DND-41 (cell line): ENCODE results near the gene PIK3R2.

Experiments
- ATAC-seq: fragments of 200-7000 bp; cut with Tn5 transposase; 3 replicates; pipeline ENCODE4 v1.9.1; 2021; ENCODE audit warnings: low read depth; ENCODE audit not compliant: insufficient read depth
- DNase-seq: peaks from one replicate; pipeline ENCODE4 v3.0.0-alpha.2; 2020
- H2AFZ ChIP-seq: 2 replicates; pipeline ENCODE4 v1.6.0; 2012; ENCODE audit warnings: low read depth, low read length
- H3K27ac ChIP-seq: 2 replicates; pipeline ENCODE4 v1.5.1; 2012; ENCODE audit warnings: low read length, inconsistent platforms
- H3K27me3 ChIP-seq: fragments of 200-600 bp; sonication (generic); 2 replicates; pipeline ENCODE4 v1.6.0; 2012; ENCODE audit warnings: low read length, mild to moderate bottlenecking, inconsistent platforms; ENCODE audit not compliant: insufficient read depth, poor library complexity
- H3K36me3 ChIP-seq: 2 replicates; pipeline ENCODE4 v1.5.1; 2012; ENCODE audit warnings: low read length, inconsistent platforms; ENCODE audit not compliant: insufficient read depth
- H3K4me1 ChIP-seq: 2 replicates; pipeline ENCODE4 v1.5.1; 2012; ENCODE audit warnings: mild to moderate bottlenecking, low read length; ENCODE audit not compliant: insufficient read depth
- H3K4me2 ChIP-seq: 2 replicates; pipeline ENCODE4 v1.6.0; 2012; ENCODE audit warnings: mild to moderate bottlenecking, moderate library complexity, low read length, inconsistent platforms; ENCODE audit not compliant: insufficient read depth
- H3K4me3 ChIP-seq, 2 experiments: fragments of 200-600 bp in 1 of 2; shearing (Covaris generic) in 1 of 2; 2 replicates each; pipeline ENCODE4 v1.5.1; 2012 to 2016; ENCODE audit warnings: inconsistent platforms in 2 of 2, low read length in 2 of 2, mild to moderate bottlenecking in 2 of 2, low read depth in 1 of 2, moderate library complexity in 1 of 2
- H3K79me2 ChIP-seq: 2 replicates; pipeline ENCODE4 v1.6.0; 2012; ENCODE audit warnings: low read length, inconsistent platforms; ENCODE audit not compliant: insufficient read depth
- H3K9ac ChIP-seq: 2 replicates; pipeline ENCODE4 v1.6.0; 2012; ENCODE audit warnings: low read depth, mild to moderate bottlenecking, inconsistent platforms, low read length, moderate library complexity
- H3K9me3 ChIP-seq: 2 replicates; pipeline ENCODE4 v1.5.1; 2012; ENCODE audit warnings: low read length, moderate library complexity, mild to moderate bottlenecking, inconsistent platforms; ENCODE audit not compliant: insufficient read depth, severe bottlenecking
- H4K20me1 ChIP-seq: 2 replicates; pipeline ENCODE4 v1.6.0; 2012; ENCODE audit warnings: low read length; ENCODE audit not compliant: insufficient read depth
- CTCF ChIP-seq: IDR thresholded peaks from 2 replicates; pipeline ENCODE4 v1.5.1; 2012; ENCODE audit warnings: borderline replicate concordance, low read length, moderate library complexity, mild to moderate bottlenecking; ENCODE audit not compliant: poor library complexity, severe bottlenecking; ENCODE audit errors: extremely low read depth
- EZH2 ChIP-seq: IDR thresholded peaks from 3 replicates; pipeline ENCODE4 v1.6.1; 2012; ENCODE audit warnings: borderline replicate concordance, low read depth, mild to moderate bottlenecking, moderate library complexity, low read length, inconsistent platforms; ENCODE audit not compliant: severe bottlenecking

Gene PIK3R2

GRCh38 chr19:18137657-18138339, 15.2 kb upstream of the PIK3R2 start:
- H3K27me3 ChIP-seq, result no peaks in the 10 kb centered on the region
- H3K9ac ChIP-seq, result no peak overlapping the region
- H3K9me3 ChIP-seq, result no peaks in the 10 kb centered on the region
- no peak overlapping the region for H3K4me3 ChIP-seq
- H3K36me3 ChIP-seq, result peaks cover 4% of the 10 kb centered on the region; the same call in 1 of the 2 replicates
- H3K27ac ChIP-seq, result no peak overlapping the region
- H3K4me2 ChIP-seq, result no peak overlapping the region
- H2AFZ ChIP-seq, result no peak overlapping the region
- no peaks in the 10 kb centered on the region for H3K4me1 ChIP-seq
- ATAC-seq, result no peak
- no peak for TF ChIP-seq EZH2
- TF ChIP-seq CTCF, result no peak
- DNase-seq, result no peak
- no peaks in the 10 kb centered on the region for H3K79me2 ChIP-seq
- H4K20me1 ChIP-seq, result no peaks in the 10 kb centered on the region

GRCh38 chr19:18140473-18140872, 12.5 kb upstream of the PIK3R2 start:
- Histone ChIP-seq H3K9ac (no peak overlapping the region), H3K4me1 (no peaks in the 10 kb centered on the region), H3K79me2 (no peaks in the 10 kb centered on the region), H3K27ac (no peak overlapping the region), H3K4me3 (no peak overlapping the region), H3K4me2 (no peak overlapping the region), H2AFZ (no peak overlapping the region), H3K27me3 (no peaks in the 10 kb centered on the region), H4K20me1 (no peaks in the 10 kb centered on the region), H3K36me3 (peaks cover 4% of the 10 kb centered on the region; the same call in 1 of the 2 replicates), H3K9me3 (no peaks in the 10 kb centered on the region)
- TF ChIP-seq CTCF (no peak), EZH2 (no peak)
- DNase-seq, result no peak
- ATAC-seq, result no peak

GRCh38 chr19:18141031-18141430, 11.9 kb upstream of the PIK3R2 start:
- TF ChIP-seq CTCF (no peak), EZH2 (no peak)
- no peak overlapping the region for H2AFZ ChIP-seq
- no peak for ATAC-seq
- peaks cover 4% of the 10 kb centered on the region; the same call in 1 of the 2 replicates for H3K36me3 ChIP-seq
- H3K4me3 ChIP-seq, result no peak overlapping the region
- H3K9ac ChIP-seq, result no peak overlapping the region
- no peaks in the 10 kb centered on the region for H3K4me1 ChIP-seq
- no peaks in the 10 kb centered on the region for H4K20me1 ChIP-seq
- H3K27me3 ChIP-seq, result no peaks in the 10 kb centered on the region
- no peaks in the 10 kb centered on the region for H3K79me2 ChIP-seq
- no peak overlapping the region for H3K4me2 ChIP-seq
- no peak for DNase-seq
- no peaks in the 10 kb centered on the region for H3K9me3 ChIP-seq
- no peak overlapping the region for H3K27ac ChIP-seq

GRCh38 chr19:18143902-18144301, 9.1 kb upstream of the PIK3R2 start:
- Histone ChIP-seq H3K4me2 (no peak overlapping the region), H3K9me3 (no peaks in the 10 kb centered on the region), H4K20me1 (no peaks in the 10 kb centered on the region), H3K79me2 (no peaks in the 10 kb centered on the region), H3K4me1 (no peaks in the 10 kb centered on the region), H3K4me3 (no peak overlapping the region), H3K9ac (no peak overlapping the region), H3K27ac (no peak overlapping the region), H2AFZ (no peak overlapping the region), H3K36me3 (peaks cover 4% of the 10 kb centered on the region; the same call in 1 of the 2 replicates), H3K27me3 (no peaks in the 10 kb centered on the region)
- ATAC-seq (no peak), DNase-seq (no peak)
- TF ChIP-seq CTCF (no peak), EZH2 (no peak)
